ENCODE results near the gene CAP2. TPM values are rescaled to one million over a fixed set of nuclear protein-coding genes. Genes with fewer than 3 reads are reported as not detected.
A peak's percentile ranks its signal among the peaks of the same experiment; 100 is the strongest.

The CAP2 gene
- total and polyA plus RNA-seq, 9 of the 15 experiments (the other 6 are each of a cell fraction or from before 2014, with no cell fraction given), result not detected

DNA sequence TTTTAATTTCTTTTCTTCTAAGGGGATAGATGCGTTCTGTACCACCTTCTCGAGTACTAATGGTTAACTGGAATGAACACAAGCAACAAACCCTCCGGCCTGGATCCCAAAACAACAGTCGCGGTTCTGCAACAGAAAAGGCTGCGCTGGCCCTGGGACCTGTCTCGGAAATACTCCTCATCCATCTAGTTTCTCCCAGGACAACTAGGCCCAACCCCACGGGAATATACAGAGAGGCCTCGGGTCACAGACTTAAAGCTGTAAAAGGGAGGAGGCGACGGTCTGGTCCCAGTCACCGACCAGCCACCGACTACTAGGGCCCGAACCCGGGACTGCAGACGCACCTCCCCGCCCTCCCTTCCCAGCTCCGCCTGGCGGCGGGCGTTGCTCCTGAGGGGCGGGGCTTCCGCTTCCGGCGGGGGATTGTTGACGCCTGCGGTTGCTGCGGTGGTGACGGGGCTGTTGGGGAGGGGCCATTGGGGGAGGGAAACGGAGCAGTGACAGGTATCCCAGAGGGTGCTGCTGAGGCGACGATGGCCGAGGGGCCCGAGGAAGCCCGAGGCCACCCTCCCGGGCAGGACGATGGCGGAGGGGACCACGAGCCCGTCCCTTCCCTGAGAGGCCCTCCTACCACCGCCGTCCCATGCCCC lies 206.6 kb downstream of the CAP2 start, which contains the start of gene FAM8A1 (continued):
- no peak for TF ChIP-seq ZNF41 (CRISPR knock-in tag; conservative IDR thresholded peaks at IDR 0.05)
- TF ChIP-seq ZEB2 (IDR thresholded peaks at IDR 0.05), result 0 out of 2 replicates have a peak, but pooled peaks have one; percentile 32
- peak; percentile 99 for TF ChIP-seq ZBTB1 (CRISPR knock-in tag; IDR thresholded peaks at IDR 0.05; ENCODE audit: borderline replicate concordance, low read depth)
- TF ChIP-seq, protein P1, sequence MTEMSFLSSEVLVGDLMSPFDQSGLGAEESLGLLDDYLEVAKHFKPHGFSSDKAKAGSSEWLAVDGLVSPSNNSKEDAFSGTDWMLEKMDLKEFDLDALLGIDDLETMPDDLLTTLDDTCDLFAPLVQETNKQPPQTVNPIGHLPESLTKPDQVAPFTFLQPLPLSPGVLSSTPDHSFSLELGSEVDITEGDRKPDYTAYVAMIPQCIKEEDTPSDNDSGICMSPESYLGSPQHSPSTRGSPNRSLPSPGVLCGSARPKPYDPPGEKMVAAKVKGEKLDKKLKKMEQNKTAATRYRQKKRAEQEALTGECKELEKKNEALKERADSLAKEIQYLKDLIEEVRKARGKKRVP (CRISPR knock-in tag; IDR thresholded peaks at IDR 0.05), result peak; percentile 45; the same call in 1 of the 2 replicates
- TF ChIP-seq FOXJ2 (tag; IDR thresholded peaks at IDR 0.05), result peak; percentile 93; the same call in 1 of the 2 replicates
- TF ChIP-seq ZBTB7A (IDR thresholded peaks at IDR 0.05; ENCODE audit: borderline replicate concordance, control insufficient read depth, low read depth, low read length), result peak; percentile 31; the same call in 1 of the 2 replicates
- TF ChIP-seq PRPF4 (IDR thresholded peaks at IDR 0.05; ENCODE audit: insufficient read depth, low read depth, low read length, poor library complexity, severe bottlenecking), result peak; percentile 67
- TF ChIP-seq GABPA (tag; conservative IDR thresholded peaks at IDR 0.05; ENCODE audit: low read depth), result peak; percentile 98
- peak; percentile 91 for TF ChIP-seq RUNX1 (IDR thresholded peaks at IDR 0.05; ENCODE audit: low read depth)
- peak; percentile 93 for TF ChIP-seq ETV5 (CRISPR knock-in tag; IDR thresholded peaks at IDR 0.05; ENCODE audit: low read depth)
- no peak for TF ChIP-seq MAFG (tag; conservative IDR thresholded peaks at IDR 0.05)
- TF ChIP-seq CEBPB (tag; IDR thresholded peaks at IDR 0.05), result no peak
- peak; percentile 95 for TF ChIP-seq SP1 (CRISPR knock-in tag; IDR thresholded peaks at IDR 0.05)
- TF ChIP-seq HBP1 (CRISPR knock-in tag; IDR thresholded peaks at IDR 0.05), result 0 out of 2 replicates have a peak, but pooled peaks have one; percentile 4
- TF ChIP-seq SOX6 (IDR thresholded peaks at IDR 0.05), result 0 out of 2 replicates have a peak, but pooled peaks have one; percentile 28
- TF ChIP-seq POLR2B (IDR thresholded peaks at IDR 0.05; ENCODE audit: low read depth, partially characterized antibody), result peak; percentile 92
- TF ChIP-seq MAZ (CRISPR knock-in tag; conservative IDR thresholded peaks at IDR 0.05 in 1 of 2, IDR thresholded peaks at IDR 0.05 in 1 of 2), result peak; percentile 97 to 98
- no peak for TF ChIP-seq ZNF24 (IDR thresholded peaks at IDR 0.05)
- TF ChIP-seq SMAD4 (CRISPR knock-in tag; conservative IDR thresholded peaks at IDR 0.05), result peak; percentile 81
- 0 out of 2 replicates have a peak, but pooled peaks have one; percentile 36 for TF ChIP-seq DPF2 (IDR thresholded peaks at IDR 0.05)
- TF ChIP-seq RB1 (IDR thresholded peaks at IDR 0.05; ENCODE audit: low read depth), result peak; percentile 19; the same call in 1 of the 2 replicates
- peak; percentile 40; the same call in 1 of the 2 replicates for TF ChIP-seq NCOR1 (IDR thresholded peaks at IDR 0.05)
- peak; percentile 56; the same call in 1 of the 2 replicates for TF ChIP-seq ZBTB33 (CRISPR knock-in tag; IDR thresholded peaks at IDR 0.05)
